AG08395 (cell line): Measurements from ENCODE around the gene FBXO47.

Experiments used
- DNase-seq: peaks from one replicate; pipeline ENCODE4 v3.0.0; 2012; ENCODE audit warnings: mixed read lengths, low spot score

FBXO47 gene

GRCh38 chr17:38903404-38903803 is 63.8 kb downstream of the FBXO47 start:
- DNase-seq, result no peak

GRCh38 chr17:38900978-38901656 is 66.1 kb downstream of the FBXO47 start:
- DNase-seq, result peak; percentile 98

- no peak for DNase-seq
Measured at GRCh38 chr17:38899421-38899820, 67.8 kb downstream of the FBXO47 start.

DNA sequence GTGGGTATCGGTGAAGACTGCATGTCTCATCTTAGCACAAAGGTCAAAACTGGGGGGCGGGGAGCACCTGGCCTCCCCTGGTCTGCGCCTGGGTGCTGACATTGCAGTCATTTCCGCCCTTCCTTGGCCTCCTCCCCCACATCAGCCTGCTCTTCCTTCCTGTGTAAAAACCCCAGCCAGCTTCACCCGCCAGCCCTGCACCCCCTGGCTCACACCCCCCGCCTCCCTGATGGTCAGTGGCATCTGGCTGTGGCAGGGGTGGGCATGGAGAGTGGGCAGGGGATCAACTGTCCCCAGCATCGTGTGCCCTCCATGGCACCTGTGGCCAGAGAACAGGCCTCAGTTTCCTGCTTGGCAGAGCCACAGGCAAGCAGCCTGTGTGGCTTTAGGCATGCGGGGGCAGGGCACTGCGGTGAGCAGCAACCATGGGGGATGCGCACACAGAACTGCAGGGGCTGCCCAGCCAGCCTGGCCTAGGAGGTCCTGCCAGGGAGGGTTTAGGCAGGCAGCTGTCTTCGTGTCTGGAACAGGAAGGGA is 68.3 kb downstream of the FBXO47 start:
- no peak for DNase-seq

DNA sequence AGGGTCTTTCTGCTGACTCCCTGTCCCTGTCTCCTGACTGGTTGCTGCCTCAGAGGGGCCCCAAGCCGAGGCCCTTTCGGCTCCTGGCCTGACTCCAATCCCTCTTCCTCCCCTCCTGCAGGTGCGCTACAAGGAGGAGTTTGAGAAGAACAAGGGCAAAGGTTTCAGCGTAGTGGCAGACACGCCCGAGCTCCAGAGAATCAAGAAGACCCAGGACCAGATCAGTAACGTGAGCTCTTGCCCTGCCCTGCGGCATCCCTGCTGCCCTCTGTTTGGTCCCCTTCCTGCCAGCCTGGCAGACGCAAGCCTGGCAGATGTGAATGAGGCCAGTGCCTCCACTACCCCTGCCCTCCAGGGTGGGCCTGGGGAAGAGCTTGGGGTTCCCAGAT is 68.9 kb downstream of the FBXO47 start:
- DNase-seq, result no peak

- no peak for DNase-seq
Measured at GRCh38 chr17:38897671-38898290, 69.4 kb downstream of the FBXO47 start.

DNA sequence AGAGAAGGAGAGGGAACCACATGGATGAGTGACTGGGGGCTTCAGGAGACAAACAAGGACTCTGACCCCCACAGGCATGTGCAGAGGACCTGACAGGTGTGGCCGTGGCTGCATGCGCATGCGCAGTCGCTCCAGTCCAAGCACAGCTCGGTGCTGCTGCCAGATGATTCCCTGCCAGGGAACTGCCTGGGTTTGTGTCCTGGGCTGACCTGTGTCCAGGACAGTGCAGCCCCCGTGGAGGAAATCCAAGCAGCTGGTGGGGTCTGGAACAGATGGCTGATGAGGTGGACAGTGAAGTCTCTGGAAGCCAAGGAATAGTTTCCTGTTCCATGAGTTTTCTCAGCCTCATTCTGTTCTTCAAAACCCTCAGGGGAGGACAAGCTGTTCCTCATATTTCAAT is 70.0 kb downstream of the FBXO47 start:
- no peak for DNase-seq

- no peak for DNase-seq
Measured at GRCh38 chr17:38896346-38896954, 70.8 kb downstream of the FBXO47 start.

DNA sequence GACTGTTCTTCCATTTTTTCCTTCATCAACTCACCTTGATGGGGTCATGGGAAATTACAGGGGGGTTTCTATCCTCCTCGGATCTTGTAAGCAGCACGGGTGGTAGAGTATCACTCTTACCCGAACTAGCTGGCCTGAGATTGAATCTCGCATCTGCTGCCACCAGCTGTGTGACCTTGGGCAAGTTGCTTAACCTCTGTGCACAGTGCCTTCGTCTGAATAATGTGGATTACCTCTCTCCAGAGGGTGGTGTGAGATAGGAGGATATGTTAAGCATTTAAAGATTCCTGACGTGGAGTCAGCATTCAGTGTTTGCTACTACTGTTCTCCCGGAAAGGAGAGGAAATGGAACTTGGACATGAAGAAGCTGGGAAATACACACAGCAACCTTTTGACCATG is 72.9 kb downstream of the FBXO47 start:
- DNase-seq, result no peak

DNA sequence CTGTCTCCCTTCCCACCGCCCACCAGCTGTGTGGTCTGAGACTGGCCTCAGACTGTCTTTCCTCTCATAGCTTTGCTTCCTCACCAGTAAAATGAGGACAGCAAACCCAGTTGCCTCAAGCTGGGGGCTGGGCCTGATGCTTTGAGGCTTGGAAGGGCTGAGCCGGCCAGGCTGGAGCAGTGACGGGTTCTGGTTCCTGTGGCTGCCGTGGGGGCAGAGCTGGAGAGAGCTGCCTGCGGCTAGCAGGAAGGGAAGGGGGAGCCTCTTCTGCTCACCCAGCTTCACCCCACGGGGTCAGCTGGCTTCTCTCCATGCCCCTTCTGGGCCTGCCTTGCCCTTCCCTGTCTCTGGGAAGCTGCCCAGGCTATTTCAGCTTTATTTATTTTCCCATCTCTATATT is 73.6 kb downstream of the FBXO47 start:
- no peak for DNase-seq

DNA sequence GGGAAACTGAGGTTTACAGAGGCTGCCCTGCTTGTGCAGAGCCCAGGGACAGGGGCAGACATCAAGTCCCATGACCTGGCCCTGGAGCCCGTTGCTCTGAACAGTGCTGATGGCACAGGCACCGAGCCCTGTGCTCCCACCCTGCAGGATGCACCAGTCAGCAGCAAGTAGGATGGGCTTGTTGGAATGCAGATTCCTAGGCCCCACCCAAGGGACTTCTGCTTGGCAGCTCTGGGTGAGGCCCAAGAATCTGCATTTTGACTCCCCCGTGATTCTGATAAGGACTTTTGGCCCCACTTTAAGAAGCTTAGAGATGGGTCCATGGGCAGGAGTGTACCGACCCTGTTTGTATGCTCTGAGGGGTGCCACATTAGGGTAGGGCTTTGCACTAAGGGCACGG is 74.1 kb downstream of the FBXO47 start:
- no peak for DNase-seq

DNA sequence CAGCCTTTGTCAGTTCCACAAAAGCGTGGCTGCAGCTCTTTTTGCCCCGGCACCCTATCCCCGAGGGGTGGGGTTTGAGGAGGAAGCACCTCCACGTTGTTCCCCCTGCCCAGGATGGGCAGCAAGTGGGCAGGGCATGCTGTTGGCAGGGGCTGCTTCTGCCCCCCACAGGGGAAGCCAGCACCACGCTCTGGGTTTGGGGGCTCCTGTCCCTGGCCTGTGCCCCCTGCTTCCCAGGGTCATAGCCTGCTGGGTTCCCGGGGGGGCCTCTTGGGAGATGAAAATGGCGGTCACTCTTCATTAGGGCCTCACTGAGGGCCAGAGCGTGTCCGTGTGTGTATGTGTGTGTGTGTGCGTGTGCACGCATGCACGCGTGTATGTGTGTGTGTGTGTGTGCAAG is 74.6 kb downstream of the FBXO47 start:
- DNase-seq, result no peak

- DNase-seq, result no peak
Measured at GRCh38 chr17:38892083-38892482, 75.1 kb downstream of the FBXO47 start.

- DNase-seq, result no peak
Measured at GRCh38 chr17:38891441-38891840, 75.8 kb downstream of the FBXO47 start.

- no peak for DNase-seq
Measured at GRCh38 chr17:38890410-38890746, 76.8 kb downstream of the FBXO47 start.

- DNase-seq, result no peak
Measured at GRCh38 chr17:38889745-38890409, 77.3 kb downstream of the FBXO47 start.

DNA sequence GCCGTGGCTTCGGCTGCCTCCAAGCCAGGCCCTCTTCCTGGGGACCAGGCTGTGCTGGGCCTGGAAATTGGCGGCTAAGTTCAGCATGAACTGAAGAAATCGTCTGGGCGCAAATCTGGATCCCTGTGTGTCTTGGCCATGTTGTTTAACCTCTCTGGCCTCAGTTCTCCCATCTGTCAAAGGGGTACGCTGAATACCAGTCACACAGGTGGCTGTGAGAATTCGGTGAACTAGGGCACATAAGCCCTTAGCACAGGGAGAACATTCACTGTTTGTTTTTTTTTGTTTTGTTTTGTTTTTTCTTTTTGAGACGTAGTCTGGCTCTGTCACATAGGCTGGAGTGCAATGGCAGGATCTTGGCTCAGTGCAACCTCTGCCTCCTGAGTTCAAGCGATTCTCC is 78.4 kb downstream of the FBXO47 start:
- DNase-seq, result no peak

DNA sequence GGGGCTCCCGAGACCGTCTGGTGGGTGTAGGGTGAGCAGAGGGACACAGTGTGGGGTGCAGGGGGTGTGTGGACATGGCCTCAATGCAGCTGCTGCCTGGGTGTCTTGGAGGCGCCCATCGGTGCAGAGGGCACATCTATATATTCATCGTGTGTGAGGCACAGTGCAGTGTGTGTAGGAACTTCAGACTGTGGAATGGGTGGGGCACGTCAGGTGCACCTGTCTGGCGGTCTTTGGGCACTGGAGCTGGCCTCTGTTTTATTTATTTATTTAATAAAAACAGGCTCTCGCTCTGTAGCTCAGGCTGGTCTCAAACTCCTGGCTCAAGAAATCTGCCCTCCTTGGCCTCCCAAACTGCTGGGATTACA is 80.6 kb downstream of the FBXO47 start:
- no peak for DNase-seq
